Stimulated activated naive CD4-positive, alpha-beta T cell (primary cell): ENCODE measurements around the gene KMT5C.
A peak's percentile ranks its signal among the peaks of the same experiment; 100 is the strongest.

Experiments used
- DNase-seq, 6 experiments: peaks; one replicate each; lab custom pipeline; 2025; lab: John Stamatoyannopoulos, UW

The KMT5C gene

DNA sequence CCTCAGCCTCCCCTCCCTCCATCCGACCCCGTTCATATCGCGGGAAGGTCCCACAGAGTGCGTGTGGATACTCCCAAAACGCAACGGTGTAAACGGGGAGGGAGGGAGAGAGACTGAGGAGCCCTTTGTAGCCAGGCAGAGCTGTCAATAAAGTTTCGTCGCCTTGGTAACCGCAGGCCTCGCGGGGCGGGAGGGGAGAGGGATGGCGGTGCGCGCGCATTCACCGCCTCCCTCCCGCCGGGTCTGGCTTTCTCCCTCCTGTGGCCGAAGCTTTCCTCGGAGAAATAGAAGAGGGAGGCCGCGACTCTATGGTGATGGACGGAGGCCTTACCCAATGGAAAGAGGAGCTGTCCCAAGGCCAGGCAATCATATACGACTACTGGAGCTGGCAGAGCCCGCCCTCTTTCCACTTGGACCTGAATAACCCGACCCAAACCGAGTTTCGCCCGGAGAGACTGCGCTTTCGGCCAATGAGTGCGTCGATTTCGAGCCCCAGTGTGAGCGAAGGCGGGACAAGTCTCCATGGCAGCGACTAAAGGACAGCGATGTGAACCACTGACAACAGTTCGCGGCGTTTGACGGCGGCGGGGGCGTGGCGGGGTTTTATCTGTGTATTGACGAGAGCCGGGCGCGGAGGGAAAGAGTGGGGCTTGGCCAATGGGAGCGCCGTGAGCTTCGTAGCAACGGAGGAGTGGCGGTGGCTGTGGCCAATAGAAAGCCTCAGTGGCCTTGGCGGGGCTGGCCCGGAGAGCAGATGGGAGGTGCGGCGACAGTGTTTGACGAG is at the start of gene KMT5C:
Gene KMT5C, plus strand, starts transcription at position 772 of the 784 bp plus-strand sequence. CDS start 2,061 bp downstream, outside the sequence.
- peak; percentile 99 to 100 (median 100) for DNase-seq

DNA sequence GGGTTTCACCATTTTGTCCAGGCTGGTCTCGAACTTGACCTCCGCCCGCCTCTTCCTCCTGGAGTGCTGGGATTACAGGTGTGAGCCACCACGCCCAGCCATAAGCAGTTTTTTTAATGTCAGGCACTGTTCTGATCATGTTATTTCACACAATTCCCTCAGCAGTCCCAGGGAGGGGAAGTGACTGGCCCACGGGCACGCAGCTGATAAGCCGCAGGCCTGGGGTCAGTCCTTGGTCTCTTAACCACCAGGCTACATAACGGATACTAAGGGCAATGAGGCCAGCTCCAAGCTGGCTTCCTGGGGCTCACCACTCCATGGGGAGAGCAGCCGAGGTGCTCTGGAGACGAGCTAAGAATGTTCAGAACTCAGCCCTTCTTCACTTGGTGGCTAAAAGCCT is 42.4 kb upstream of the KMT5C start:
- no peak for DNase-seq

DNA sequence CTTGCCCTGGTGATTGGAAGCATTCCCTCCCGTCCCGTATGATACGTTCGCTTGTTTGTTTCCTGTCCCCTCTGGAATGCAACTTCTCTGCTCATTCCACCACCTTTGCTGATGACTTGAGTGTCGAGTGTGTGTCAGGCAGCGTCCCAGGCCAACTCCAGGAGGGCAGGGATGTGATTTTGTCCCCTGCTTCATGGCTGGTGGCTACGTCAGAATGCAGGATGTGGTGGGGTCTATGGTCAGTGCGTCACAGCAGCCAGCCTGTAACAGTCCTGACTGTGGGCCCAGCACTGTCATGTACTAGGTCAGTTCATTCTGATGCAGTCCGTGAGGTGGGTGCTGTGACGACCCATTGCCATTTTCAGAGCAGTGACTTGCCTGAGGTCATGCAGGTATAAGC is 39.7 kb upstream of the KMT5C start:
- no peak for DNase-seq

DNA sequence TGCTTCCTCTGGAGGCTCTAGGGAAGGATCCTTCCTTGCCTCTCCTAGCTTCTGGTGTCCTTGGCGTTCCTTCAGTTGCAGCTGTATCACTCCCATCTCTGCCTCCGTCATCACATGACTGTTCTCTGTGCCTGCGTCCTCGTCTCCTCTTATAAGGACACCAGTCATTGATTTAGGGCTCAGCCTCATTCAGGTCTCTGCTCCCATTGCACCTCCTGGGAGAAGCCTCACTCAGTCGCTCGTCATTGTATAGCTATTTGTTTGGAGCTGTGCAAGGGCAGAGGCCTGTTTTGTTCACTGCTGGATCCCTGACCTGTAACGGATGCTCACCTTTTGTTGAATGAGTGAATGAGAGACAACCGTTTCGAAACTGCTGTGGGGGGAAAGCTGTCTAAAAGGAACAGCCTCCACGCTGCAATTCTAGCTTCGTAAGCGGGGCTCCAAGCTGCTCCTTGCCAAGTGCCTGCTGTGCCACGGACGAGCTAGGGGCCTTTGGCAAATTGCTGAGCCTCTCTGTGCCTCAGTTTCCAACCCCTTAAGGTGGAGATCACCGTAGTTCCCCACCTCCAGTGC is 38.7 kb upstream of the KMT5C start:
- DNase-seq: no peak

DNA sequence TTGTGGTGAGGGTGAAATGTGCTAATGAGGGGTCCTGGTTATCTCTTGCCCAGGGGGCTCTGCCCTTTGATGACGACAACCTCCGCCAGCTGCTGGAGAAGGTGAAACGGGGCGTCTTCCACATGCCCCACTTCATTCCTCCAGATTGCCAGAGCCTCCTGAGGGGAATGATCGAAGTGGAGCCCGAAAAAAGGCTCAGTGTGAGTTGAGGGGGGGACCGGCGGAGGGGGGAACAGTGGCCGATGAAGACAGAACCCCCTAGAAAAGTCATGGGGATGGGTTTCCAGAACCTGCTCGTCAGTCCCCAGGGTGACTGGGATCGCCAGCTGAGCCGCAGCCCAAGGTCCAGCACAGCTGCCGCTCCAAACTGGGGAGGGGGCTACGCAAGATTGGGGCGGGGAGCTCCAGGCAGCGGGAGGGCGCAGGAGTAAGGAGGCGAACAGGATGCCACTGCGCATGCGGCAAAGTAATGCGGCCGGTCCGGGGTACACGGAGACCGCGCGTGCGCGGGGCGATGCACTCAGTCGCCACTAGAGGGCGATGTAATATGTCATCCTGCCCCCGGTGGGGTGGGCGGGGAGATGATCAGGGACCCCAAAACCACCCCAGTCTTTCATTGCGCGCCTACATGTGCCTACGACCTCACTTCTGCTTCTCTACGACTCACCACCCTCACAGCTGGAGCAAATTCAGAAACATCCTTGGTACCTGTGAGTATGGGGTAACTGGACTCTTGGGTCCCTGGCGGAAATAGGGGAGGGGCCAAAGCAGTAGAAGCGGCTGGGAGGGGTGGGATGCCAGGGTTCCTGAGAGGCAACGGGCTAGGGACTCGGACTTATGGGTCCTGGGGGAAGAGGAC is 38.0 kb upstream of the KMT5C start:
- DNase-seq: peak; percentile 76 to 95 (median 92)

DNA sequence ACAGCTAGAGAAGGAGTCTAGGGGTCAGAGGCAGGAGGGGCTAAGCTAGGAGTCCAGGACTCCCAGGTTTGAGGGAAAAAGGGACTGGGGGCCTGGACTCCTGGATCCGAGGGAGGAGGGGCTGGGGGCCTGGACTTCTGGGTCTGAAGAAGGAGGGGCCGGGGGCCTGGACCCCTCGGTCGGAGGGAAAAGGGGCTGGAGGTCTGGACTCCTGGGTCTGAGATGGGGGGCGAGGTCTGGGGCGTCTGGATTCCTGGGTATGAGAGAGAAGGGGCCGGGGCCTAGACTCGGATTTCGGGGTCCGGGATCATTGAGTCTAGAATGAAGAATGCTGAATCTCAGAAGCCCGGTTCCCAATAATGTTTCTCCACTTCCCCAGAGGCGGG is 37.4 kb upstream of the KMT5C start:
- no peak for DNase-seq

DNA sequence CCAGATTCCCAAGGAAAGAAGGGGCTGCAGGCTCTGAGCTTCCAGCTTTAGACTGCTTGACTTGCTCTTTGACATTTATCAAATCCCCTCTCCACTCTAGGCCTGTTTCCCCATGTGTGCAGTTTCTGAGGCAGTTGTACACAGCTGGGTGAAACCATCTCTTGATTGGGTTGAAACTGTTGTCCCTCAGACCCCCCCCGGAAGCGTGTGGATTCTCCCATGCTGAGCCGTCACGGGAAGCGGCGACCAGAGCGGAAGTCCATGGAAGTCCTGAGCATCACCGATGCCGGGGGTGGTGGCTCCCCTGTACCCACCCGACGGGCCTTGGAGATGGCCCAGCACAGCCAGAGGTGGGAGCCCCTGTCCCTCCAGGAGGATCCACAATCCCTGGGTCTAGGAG is 36.2 kb upstream of the KMT5C start:
- DNase-seq: no peak

DNA sequence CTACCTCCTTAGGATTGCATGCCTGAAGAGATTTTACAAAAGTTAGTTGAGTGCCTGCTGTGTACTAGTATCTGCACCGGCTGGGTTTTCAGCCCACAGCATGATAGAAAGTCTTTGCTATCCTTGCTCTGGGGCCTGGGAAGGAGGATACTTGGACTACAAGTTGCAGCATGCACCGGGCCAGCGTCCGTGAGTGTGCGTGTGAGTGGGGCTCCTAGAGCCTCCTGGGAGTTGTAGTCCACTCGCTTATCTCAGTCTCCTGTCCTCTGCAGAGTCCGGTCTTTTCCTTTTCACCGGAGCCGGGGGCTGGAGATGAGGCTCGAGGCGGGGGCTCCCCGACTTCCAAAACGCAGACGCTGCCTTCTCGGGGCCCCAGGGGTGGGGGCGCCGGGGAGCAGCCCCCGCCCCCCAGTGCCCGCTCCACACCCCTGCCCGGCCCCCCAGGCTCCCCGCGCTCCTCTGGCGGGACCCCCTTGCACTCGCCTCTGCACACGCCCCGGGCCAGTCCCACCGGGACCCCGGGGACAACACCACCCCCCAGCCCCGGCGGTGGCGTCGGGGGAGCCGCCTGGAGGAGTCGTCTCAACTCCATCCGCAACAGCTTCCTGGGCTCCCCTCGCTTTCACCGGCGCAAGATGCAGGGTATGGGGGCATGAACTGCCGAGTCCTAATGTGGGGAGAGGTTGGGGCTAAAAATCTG is 35.2 kb upstream of the KMT5C start:
- DNase-seq: no peak

DNA sequence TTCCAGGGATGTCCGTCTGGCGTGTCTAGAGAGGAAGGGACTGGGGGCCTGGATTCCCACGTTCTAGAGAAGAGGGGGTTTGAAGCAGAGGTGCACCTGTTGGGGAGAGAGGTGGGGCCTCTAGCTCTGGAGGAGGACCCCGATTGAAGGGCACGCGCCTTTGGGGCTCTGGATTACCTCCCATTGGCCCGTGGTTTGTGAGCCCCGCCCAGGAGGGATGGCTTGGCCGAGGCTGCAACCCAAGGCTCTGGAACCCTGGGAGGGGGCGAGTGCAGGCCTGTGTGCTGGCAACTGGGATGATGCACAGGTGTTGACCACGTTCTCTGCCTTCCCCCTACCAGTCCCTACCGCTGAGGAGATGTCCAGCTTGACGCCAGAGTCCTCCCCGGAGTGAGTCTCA is 34.7 kb upstream of the KMT5C start:
- no peak for DNase-seq

DNA sequence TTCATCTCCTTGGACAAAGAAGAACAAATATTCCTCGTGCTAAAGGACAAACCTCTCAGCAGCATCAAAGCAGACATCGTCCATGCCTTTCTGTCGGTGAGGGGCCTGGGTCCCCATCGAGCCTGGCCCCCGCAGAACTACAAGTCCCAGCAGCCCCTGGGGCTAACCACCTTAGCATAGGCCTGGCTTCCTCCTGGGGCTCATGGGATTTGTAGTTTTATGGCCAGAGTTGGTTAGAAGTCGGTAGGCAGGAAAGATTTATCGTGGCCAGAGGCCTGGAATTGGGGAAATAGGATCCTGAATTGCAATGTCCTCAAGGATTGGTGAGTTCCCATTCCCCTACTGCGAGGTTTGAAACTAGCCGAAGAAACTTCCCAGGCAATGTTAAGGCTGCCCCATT is 34.2 kb upstream of the KMT5C start:
- peak in 5 of 6 experiments; percentile 40 to 62 (median 52) for DNase-seq

DNA sequence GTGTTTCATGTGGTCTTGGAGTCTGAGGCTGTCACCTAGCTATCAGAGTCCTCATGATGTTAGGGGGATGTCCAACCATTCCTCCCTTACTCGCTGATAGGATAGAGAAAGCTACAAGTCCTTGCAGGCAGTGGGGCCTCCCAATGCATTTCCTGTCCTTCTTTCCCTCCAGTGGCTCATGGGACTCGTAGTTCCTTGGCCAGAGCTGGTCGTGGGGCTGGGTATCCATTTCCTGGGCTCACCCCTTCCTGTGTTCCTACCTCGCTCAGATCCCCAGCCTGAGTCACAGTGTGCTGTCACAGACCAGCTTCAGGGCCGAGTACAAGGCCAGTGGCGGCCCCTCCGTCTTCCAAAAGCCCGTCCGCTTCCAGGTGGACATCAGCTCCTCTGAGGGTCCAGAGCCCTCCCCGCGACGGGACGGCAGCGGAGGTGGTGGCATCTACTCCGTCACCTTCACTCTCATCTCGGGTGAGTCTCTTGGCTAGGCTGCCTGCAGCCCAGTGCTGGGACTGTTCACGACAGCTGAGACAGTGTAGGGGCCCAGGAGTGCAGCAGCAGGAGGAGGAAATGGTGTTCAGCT is 33.6 kb upstream of the KMT5C start:
- DNase-seq: no peak

DNA sequence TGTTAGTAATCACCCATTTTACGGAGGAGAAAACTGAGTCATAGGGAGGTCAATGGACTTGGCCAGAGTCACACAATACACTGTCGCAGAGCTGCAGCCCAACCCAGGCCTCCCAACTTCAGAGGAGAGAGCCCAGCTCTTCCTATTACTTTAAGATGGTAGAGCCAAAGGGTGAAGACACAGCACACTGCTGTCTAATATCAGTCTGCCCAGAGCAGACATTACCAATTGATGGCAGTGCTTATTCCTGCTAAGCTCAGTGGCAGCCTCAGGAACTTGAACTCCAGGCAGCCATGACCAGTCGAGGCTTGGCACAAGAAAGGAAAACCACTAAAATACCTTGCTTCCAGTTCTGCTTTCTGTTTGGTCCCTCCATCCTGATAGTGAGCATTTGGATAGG is 33.0 kb upstream of the KMT5C start:
- no peak for DNase-seq

DNA sequence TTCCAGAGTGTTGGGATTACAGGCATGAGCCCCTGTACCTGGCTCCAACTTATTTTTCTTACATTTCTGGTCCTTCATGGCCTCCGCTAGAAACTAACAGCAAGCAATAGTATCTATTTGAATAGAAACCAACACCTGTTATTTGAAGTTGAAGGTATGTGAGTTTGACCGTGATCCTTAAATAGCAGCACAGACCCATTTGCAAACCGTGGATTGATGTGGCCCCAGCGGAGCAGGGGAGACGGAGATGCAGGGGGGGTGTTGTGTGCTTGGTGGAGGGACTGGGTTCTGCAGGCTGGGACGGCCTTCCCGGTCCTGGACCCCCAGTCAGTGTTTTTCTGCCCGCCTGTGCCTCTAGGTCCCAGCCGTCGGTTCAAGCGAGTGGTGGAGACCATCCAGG is 31.4 kb upstream of the KMT5C start:
- no peak for DNase-seq

DNA sequence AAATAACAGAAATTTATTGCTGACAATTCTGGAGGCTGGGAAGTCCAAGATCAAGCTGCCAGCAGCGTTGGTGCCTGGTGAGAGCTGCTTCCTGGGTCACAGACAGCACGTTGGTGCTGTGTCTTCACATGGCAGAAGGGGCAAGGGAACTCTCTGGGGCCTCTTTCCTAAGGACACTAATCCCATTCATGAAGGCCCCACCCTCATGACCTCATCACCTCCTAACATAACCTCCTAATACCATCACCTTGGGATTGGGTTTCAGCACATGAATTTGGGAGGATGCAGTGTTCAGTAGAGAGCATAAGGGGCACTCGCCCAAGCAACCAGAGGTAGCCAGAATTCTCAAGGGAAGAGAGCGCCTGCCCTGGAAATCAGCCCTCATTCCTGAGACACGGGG is 30.2 kb upstream of the KMT5C start:
- DNase-seq: no peak

DNA sequence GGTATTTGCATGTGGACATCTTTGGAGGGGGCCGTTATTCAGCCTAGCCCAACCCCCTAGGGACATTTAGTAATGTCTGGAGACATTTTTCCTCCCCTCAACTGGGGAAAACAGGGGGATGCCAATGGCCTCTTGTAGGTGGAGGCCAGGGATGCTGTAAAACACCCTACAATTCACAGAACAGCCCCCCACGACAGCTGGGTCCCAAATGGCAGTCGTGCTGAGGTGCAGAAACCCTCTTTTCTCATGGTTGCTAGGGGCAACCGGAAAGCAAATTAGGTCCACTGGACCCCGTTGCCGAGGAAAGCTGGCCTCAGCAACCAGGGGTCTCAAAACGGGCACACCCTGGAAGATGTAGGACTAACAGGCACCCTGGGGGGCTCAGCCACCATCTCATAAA is 29.2 kb upstream of the KMT5C start:
- no peak for DNase-seq

DNA sequence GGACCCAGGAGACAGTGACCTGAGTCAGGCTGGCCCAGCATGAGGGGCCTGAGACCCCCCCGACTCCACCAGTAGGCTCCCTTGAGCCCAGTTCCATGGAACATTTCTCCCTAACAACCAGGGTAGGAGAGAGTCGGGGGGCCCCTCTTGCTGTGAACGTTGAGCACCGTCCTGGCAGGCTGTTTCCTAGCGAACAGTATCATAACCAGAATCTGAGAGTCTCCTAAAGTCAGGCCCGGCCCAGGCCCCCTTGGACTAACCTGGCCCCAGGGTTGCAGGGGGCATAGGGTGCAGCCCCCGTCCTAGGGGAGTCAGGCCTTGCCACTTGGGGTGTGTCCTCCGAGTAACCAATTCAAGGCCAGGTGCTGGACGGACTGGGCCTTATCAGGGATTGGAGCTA is 28.3 kb upstream of the KMT5C start:
- no peak for DNase-seq

DNA sequence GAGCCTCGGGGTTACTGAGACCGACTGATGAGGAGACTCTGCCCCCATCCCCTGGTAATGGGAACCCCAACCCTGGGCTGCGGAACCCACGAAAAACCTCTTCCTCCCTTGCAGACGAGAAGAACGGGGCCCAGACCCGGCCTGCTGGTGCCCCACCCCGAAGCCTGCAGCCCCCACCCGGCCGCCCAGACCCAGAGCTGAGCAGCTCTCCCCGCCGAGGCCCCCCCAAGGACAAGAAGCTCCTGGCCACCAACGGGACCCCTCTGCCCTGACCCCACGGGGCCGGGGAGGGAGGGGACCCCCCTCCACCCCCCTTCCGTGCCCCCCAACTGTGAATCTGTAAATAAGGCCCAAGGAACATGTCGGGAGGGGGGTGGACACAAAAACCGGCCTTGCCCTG is 27.9 kb upstream of the KMT5C start:
- DNase-seq: no peak

DNA sequence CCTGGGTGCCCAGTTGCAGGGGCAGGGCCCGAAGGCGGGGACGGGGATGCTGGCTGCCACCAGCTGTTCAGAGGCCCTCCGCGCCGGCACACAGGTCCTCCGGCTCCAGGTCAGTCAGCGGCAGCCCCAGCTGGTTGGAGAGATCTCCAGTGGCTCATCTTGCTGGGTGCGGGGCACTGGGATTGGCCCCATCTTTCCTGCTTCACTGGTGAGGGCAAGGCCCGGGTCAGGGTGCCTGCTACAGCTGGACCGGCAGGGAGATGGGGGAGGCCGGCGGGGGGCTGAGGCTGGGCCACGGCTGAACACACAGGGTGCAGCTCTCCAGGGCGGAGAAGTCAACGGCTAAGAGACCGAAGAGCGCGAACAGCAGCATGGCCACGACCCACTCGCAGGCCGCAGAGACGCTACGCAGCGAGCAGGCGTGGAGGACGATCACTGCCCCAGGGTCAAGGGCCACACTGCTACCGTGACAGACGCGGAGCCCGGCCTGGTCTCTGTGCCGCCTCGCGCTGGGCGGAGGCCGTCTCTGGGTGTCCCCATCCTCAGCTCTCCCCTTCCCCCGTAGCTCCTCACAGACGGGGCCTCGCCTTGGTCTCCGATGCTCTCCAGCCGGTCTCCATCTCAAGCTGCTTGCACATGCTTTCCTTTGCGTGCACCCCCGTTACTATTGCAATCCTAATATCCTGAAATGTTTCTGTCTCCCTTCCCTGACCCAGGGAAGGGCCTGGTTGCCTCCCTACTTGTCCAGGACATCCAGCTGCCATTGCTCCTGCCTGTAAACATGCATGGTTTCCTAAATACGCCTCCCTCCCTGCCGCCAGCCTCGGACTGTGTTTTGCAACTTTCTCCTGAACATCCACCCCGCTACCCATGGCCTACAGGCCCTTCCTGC is 26.8 kb upstream of the KMT5C start:
- DNase-seq: no peak

DNA sequence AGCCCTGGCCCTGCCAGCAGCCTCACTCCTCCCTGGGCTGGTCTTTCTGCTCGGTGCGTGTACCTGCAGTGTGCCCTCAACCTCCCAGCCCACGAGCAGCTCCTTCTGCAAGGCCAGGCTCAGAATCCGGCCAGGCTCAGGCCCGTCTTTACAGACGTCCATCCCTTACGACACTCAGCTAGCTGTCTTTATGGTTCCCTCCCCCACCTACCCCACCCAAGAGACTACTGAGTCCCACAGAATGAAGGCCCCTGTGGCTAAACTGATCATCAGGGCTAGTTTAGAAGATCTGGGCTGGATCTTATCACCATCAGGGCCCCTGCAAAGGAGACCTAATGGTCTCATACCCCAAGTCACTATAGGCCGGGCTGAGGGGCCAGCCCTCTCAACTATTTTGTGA is 25.3 kb upstream of the KMT5C start:
- DNase-seq: no peak

DNA sequence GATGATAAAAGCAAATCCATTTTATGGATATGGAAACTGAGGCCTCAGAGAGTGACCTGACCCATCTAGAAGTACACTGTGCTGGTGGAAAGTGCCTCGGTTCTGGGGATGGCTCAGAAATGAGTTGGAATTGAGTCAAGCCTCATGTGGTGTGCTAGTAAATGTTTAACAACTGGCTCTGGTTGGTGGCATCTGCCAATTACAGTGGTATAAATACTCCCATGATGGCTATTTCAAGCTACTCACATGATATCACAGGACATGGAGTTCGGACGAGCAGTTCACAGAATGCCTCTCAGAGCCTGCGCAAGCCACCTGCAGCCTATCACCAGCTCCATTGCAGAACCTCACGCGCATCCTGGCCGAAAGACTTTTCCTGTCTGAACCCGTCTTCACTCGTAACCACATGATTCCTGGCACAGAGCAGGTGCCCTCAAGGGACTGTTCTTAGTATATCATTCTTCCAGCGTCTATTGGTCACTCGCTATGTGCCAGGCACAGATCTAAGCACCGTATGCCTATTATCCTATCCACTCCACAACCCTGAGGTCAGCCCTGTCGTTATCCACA is 23.6 kb upstream of the KMT5C start:
- DNase-seq: no peak

DNA sequence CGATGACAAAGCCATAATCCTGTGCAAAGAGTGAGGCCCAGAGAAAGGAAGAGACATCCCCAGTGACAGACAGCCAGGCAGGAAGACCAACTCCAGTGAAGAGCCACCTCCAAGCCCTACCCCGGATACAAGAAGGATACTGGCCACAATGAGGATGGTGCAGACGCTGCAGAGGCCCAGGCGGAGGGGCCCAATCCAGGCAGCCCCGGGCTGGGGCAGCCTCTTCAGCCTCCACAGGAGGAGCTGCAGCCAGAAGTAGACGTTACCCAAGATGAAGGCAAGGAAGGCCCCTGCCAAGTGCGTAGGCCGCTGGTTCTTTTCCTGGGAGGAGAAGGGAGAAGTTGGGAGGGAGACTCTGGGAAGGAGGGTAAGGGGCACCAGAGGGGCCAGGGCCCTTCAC is 23.0 kb upstream of the KMT5C start:
- DNase-seq: no peak
